ENCODE measurements around the gene HINT3. TPM values are rescaled to one million over a fixed set of nuclear protein-coding genes. Genes with fewer than 3 reads are reported as not detected.
"Not testable (repeated sequence)": the region's sequence is repeated elsewhere in the genome, so short reads cannot be mapped to it uniquely, and the experiment has no call there.

The HINT3 gene
- total and polyA plus RNA-seq, 4 donors: 5.6 to 17.4 (median 10.6) TPM

DNA sequence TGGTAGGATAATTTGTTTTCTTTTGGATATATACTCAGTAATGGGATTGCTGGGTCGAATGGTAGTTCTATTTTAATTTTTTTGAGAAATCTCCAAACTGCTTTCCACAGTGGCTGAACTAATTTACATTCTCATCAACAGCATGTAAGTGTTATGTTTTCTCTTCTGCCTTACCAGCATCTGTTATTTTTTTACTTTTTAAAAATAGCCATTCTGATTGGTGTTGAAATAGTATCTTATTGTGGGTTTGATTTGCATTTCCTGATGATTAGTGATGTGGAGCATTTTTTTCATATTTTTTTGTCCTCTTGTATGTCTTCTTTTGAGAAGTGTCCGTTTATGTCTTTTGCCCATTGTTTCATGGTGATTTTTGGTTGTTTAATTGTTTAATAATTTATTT lies 11.9 kb downstream of the HINT3 start (continued):
- TF ChIP-seq, protein P1, sequence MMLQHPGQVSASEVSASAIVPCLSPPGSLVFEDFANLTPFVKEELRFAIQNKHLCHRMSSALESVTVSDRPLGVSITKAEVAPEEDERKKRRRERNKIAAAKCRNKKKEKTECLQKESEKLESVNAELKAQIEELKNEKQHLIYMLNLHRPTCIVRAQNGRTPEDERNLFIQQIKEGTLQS (IDR thresholded peaks at IDR 0.05): no peak

DNA sequence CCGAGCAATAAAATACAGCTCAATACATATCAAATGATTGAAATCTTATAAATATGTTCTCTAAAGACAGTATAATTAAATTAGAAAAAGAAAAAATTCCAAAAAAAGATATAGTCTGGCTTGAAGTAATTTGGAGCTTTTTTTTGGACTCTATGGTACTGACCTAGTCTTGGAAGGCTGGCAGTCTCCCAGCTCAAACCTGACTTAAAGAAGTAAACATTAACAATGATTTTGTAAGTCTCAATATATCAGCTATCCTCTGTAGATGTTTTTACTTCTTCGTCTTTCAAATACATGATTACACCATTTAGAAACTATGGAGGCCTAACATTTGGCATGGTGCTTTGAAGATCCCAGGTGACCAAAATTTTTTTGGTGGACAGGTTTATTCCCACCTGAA lies 14.2 kb downstream of the HINT3 start:
- peaks cover 1 to 14% (median 9%) of the 10 kb centered on the region in 4 donors for H3K36me3 ChIP-seq (ENCODE audit: control insufficient read depth in 4 of 4, insufficient read depth in 3 of 4, low read depth in 1 of 4, low read length in 3 of 4)
- WGBS: 52% methylated on average over 2 of the region's 2 CpGs
- H3K27ac ChIP-seq (ENCODE audit: low read depth in 1 of 2, low read length in 2 of 2): no peak overlapping the region
- no peak overlapping the region for H3K4me3 ChIP-seq (ENCODE audit: low read depth in 1 of 3, low read length in 3 of 3)
- H3K27me3 ChIP-seq (ENCODE audit: control insufficient read depth in 4 of 4, insufficient read depth in 4 of 4, low read length in 3 of 4): no peaks in the 10 kb centered on the region
- H3K9ac ChIP-seq (ENCODE audit: low read depth in 1 of 2, low read length in 2 of 2): no peak overlapping the region
- H3K4me1 ChIP-seq (ENCODE audit: control insufficient read depth in 4 of 4, insufficient read depth in 4 of 4, low read length in 3 of 4): no peaks in the 10 kb centered on the region
- H3K9me3 ChIP-seq (ENCODE audit: control insufficient read depth in 4 of 4, low read length in 3 of 4): no peaks in the 10 kb centered on the region
- no peak for DNase-seq (ENCODE audit: low spot score)
- no peak for TF ChIP-seq RAD21 (IDR thresholded peaks at IDR 0.05)
- TF ChIP-seq JUND (IDR thresholded peaks at IDR 0.05): no peak
- no peak for TF ChIP-seq HNF4A (conservative IDR thresholded peaks at IDR 0.05)
- no peak for TF ChIP-seq REST (IDR thresholded peaks at IDR 0.05)
- no peak for TF ChIP-seq EGR1 (IDR thresholded peaks at IDR 0.05; ENCODE audit: low read depth in 2 of 2)
- no peak for TF ChIP-seq SP1 (IDR thresholded peaks at IDR 0.05)
- TF ChIP-seq TAF1 (conservative IDR thresholded peaks at IDR 0.05): no peak
- TF ChIP-seq GABPA (IDR thresholded peaks at IDR 0.05 in 1 of 2, conservative IDR thresholded peaks at IDR 0.05 in 1 of 2): no peak

DNA sequence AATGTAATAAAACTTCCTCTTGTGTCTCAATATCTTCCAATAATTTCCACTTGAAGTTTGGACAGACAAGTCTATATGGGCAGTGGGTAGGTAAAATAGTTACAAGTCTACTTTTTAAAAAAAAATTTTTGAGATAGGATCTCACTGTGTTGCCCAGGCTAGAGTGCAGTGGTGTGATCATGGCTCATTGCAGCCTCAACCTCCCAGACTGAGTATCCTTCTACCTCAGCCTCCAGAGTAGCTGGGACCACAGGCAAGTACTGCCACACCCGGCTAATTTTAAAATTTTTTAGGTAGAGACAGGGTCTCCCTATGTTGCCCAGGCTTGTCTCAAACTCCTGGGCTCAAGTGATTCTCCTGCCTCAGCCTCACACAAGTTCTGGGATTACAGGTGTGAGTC lies 15.9 kb downstream of the HINT3 start:
- not testable (repeated sequence) for H3K9me3 ChIP-seq (ENCODE audit: control insufficient read depth in 4 of 4, low read length in 3 of 4); H3K4me1 ChIP-seq (ENCODE audit: control insufficient read depth in 4 of 4, insufficient read depth in 4 of 4, low read length in 3 of 4); H3K4me3 ChIP-seq (ENCODE audit: low read depth in 1 of 3, low read length in 3 of 3); H3K27ac ChIP-seq (ENCODE audit: low read depth in 1 of 2, low read length in 2 of 2); H3K9ac ChIP-seq (ENCODE audit: low read depth in 1 of 2, low read length in 2 of 2); DNase-seq (ENCODE audit: low spot score); H3K27me3 ChIP-seq (ENCODE audit: control insufficient read depth in 4 of 4, insufficient read depth in 4 of 4, low read length in 3 of 4)
- H3K36me3 ChIP-seq (ENCODE audit: control insufficient read depth in 4 of 4, insufficient read depth in 3 of 4, low read depth in 1 of 4, low read length in 3 of 4): peaks cover 1 to 15% (median 9%) of the 10 kb centered on the region in 4 donors
- 100% methylated on average over 1 of the region's 1 CpG for WGBS

GRCh38 chr6:125974214-125974866 lies 17.8 kb downstream of the HINT3 start:
- H3K9ac ChIP-seq (ENCODE audit: low read depth in 1 of 2, low read length in 2 of 2): no peak overlapping the region
- WGBS: 34% methylated on average over 5 of the region's 5 CpGs
- peaks cover 1 to 15% (median 5%) of the 10 kb centered on the region in 4 donors for H3K36me3 ChIP-seq (ENCODE audit: control insufficient read depth in 4 of 4, insufficient read depth in 3 of 4, low read depth in 1 of 4, low read length in 3 of 4)
- DNase-seq (ENCODE audit: low spot score): no peak
- H3K4me3 ChIP-seq (ENCODE audit: low read depth in 1 of 3, low read length in 3 of 3): no peak overlapping the region
- peaks cover 0 to 5% (median 4%) of the 10 kb centered on the region in 4 donors for H3K4me1 ChIP-seq (ENCODE audit: control insufficient read depth in 4 of 4, insufficient read depth in 4 of 4, low read length in 3 of 4)
- no peaks in the 10 kb centered on the region for H3K9me3 ChIP-seq (ENCODE audit: control insufficient read depth in 4 of 4, low read length in 3 of 4)
- H3K27ac ChIP-seq (ENCODE audit: low read depth in 1 of 2, low read length in 2 of 2): no peak overlapping the region
- no peaks in the 10 kb centered on the region for H3K27me3 ChIP-seq (ENCODE audit: control insufficient read depth in 4 of 4, insufficient read depth in 4 of 4, low read length in 3 of 4)
- no peak for TF ChIP-seq EGR1 (IDR thresholded peaks at IDR 0.05; ENCODE audit: low read depth in 2 of 2)
- TF ChIP-seq, protein P2, sequence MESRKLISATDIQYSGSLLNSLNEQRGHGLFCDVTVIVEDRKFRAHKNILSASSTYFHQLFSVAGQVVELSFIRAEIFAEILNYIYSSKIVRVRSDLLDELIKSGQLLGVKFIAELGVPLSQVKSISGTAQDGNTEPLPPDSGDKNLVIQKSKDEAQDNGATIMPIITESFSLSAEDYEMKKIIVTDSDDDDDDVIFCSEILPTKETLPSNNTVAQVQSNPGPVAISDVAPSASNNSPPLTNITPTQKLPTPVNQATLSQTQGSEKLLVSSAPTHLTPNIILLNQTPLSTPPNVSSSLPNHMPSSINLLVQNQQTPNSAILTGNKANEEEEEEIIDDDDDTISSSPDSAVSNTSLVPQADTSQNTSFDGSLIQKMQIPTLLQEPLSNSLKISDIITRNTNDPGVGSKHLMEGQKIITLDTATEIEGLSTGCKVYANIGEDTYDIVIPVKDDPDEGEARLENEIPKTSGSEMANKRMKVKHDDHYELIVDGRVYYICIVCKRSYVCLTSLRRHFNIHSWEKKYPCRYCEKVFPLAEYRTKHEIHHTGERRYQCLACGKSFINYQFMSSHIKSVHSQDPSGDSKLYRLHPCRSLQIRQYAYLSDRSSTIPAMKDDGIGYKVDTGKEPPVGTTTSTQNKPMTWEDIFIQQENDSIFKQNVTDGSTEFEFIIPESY (IDR thresholded peaks at IDR 0.05): no peak
- no peak for TF ChIP-seq RXRA (IDR thresholded peaks at IDR 0.05)
- TF ChIP-seq, protein P3, sequence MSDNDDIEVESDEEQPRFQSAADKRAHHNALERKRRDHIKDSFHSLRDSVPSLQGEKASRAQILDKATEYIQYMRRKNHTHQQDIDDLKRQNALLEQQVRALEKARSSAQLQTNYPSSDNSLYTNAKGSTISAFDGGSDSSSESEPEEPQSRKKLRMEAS (IDR thresholded peaks at IDR 0.05): no peak
- TF ChIP-seq FOXA1 (IDR thresholded peaks at IDR 0.05): no peak
- peak; percentile 83 for TF ChIP-seq RAD21 (IDR thresholded peaks at IDR 0.05)
- no peak for TF ChIP-seq HNF4G (IDR thresholded peaks at IDR 0.05)
- no peak for TF ChIP-seq TAF1 (conservative IDR thresholded peaks at IDR 0.05)
- no peak for TF ChIP-seq REST (IDR thresholded peaks at IDR 0.05)
